ENCODE measurements around the gene CD164L2. TPM values are rescaled to one million over a fixed set of nuclear protein-coding genes. Genes with fewer than 3 reads are reported as not detected.
"Not testable (repeated sequence)": the region's sequence is repeated elsewhere in the genome, so short reads cannot be mapped to it uniquely, and the experiment has no call there.

The CD164L2 gene
- total RNA-seq (not detected), polyA plus RNA-seq (not detected)

- peaks cover 3% of the 10 kb centered on the region for H3K27me3 ChIP-seq (ENCODE audit: control insufficient read depth, insufficient read depth, low read length)
- Mint-ChIP-seq H3K36me3 (no peaks in the 10 kb centered on the region), H3K4me3 (no peak within 1 kb of the TSS), H3K4me1 (peaks cover 0 to 7% (median 0%) of the 10 kb centered on the region in 4 donors), H3K9me3 (peaks cover 0 to 2% (median 0%) of the 10 kb centered on the region in 7 donors), H3K27ac (no peak within 1 kb of the TSS), H3K27me3 (peaks cover under 1% of the 10 kb centered on the region)
- DNase-seq (peak in 1 of 3 donors; percentile 34), ATAC-seq (ENCODE audit: low read depth in 2 of 2) (peak in 1 of 2 donors; percentile 34)
- no peaks in the 10 kb centered on the region for H3K36me3 ChIP-seq (ENCODE audit: control insufficient read depth, insufficient read depth, low read length)
- H3K4me1 ChIP-seq (ENCODE audit: control insufficient read depth, insufficient read depth, low read length, poor library complexity, severe bottlenecking): no peaks in the 10 kb centered on the region
- no peak within 1 kb of the TSS for H3K4me3 ChIP-seq (ENCODE audit: low read depth, low read length)
- H3K9me3 ChIP-seq (ENCODE audit: control insufficient read depth in 2 of 2, low read length in 2 of 2): no peaks in the 10 kb centered on the region
- no peak within 1 kb of the TSS for H3K27ac ChIP-seq (ENCODE audit: insufficient read depth, low read length, poor library complexity, severe bottlenecking)
Observed at GRCh38 chr1:27383039-27383605, at the start of gene CD164L2. TSS of gene CD164L2 (minus strand) at chr1:27383333. CDS start at chr1:27383239, 94 bp downstream.

- peaks cover 13% of the 10 kb centered on the region for H3K36me3 Mint-ChIP-seq
- not testable (repeated sequence) for H3K36me3 ChIP-seq (ENCODE audit: control insufficient read depth, insufficient read depth, low read length); H3K27me3 ChIP-seq (ENCODE audit: control insufficient read depth, insufficient read depth, low read length); H3K9me3 ChIP-seq (ENCODE audit: control insufficient read depth in 2 of 2, low read length in 2 of 2); H3K4me3 ChIP-seq (ENCODE audit: low read depth, low read length); H3K27me3 Mint-ChIP-seq; DNase-seq; H3K9me3 Mint-ChIP-seq; ATAC-seq (ENCODE audit: low read depth in 2 of 2)
- Histone ChIP-seq H3K27ac (ENCODE audit: insufficient read depth, low read length, poor library complexity, severe bottlenecking) (peak overlapping the region; percentile 9), H3K4me1 (ENCODE audit: control insufficient read depth, insufficient read depth, low read length, poor library complexity, severe bottlenecking) (peaks cover 100% of the 10 kb centered on the region)
- peaks cover 40 to 93% (median 71%) of the 10 kb centered on the region in 4 donors for H3K4me1 Mint-ChIP-seq
- peak overlapping the region; percentile 66 to 87 (median 81) for H3K27ac Mint-ChIP-seq
- H3K4me3 Mint-ChIP-seq: peak overlapping the region in 1 of 4 donors; percentile 49
Observed at GRCh38 chr1:27432725-27433124, 49.6 kb upstream of the CD164L2 start.

GRCh38 chr1:27431601-27431940 lies 48.4 kb upstream of the CD164L2 start:
- no peaks in the 10 kb centered on the region for H3K9me3 Mint-ChIP-seq
- DNase-seq (no peak), ATAC-seq (ENCODE audit: low read depth in 2 of 2) (no peak)
- Histone ChIP-seq H3K27me3 (ENCODE audit: control insufficient read depth, insufficient read depth, low read length) (no peaks in the 10 kb centered on the region), H3K4me3 (ENCODE audit: low read depth, low read length) (peak overlapping the region; percentile 77), H3K9me3 (ENCODE audit: control insufficient read depth in 2 of 2, low read length in 2 of 2) (no peaks in the 10 kb centered on the region), H3K27ac (ENCODE audit: insufficient read depth, low read length, poor library complexity, severe bottlenecking) (peak overlapping the region; percentile 61), H3K4me1 (ENCODE audit: control insufficient read depth, insufficient read depth, low read length, poor library complexity, severe bottlenecking) (peaks cover 94% of the 10 kb centered on the region), H3K36me3 (ENCODE audit: control insufficient read depth, insufficient read depth, low read length) (peaks cover 18% of the 10 kb centered on the region)
- H3K4me1 Mint-ChIP-seq: peaks cover 46 to 93% (median 66%) of the 10 kb centered on the region in 4 donors
- no peaks in the 10 kb centered on the region for H3K27me3 Mint-ChIP-seq
- H3K36me3 Mint-ChIP-seq: peaks cover 18% of the 10 kb centered on the region
- peak overlapping the region; percentile 48 to 75 (median 64) for H3K4me3 Mint-ChIP-seq
- H3K27ac Mint-ChIP-seq: peak overlapping the region; percentile 53 to 90 (median 63)

- Mint-ChIP-seq H3K27ac (peak overlapping the region; percentile 53 to 90 (median 63)), H3K36me3 (peaks cover 21% of the 10 kb centered on the region), H3K9me3 (no peaks in the 10 kb centered on the region), H3K4me3 (peak overlapping the region; percentile 67 to 78 (median 74)), H3K4me1 (peaks cover 43 to 93% (median 64%) of the 10 kb centered on the region in 4 donors), H3K27me3 (no peaks in the 10 kb centered on the region)
- no peaks in the 10 kb centered on the region for H3K9me3 ChIP-seq (ENCODE audit: control insufficient read depth in 2 of 2, low read length in 2 of 2)
- peak overlapping the region; percentile 77 for H3K4me3 ChIP-seq (ENCODE audit: low read depth, low read length)
- peaks cover 89% of the 10 kb centered on the region for H3K4me1 ChIP-seq (ENCODE audit: control insufficient read depth, insufficient read depth, low read length, poor library complexity, severe bottlenecking)
- peak; percentile 75 to 80 for ATAC-seq (ENCODE audit: low read depth in 2 of 2)
- H3K27ac ChIP-seq (ENCODE audit: insufficient read depth, low read length, poor library complexity, severe bottlenecking): peak overlapping the region; percentile 61
- H3K36me3 ChIP-seq (ENCODE audit: control insufficient read depth, insufficient read depth, low read length): peaks cover 20% of the 10 kb centered on the region
- no peaks in the 10 kb centered on the region for H3K27me3 ChIP-seq (ENCODE audit: control insufficient read depth, insufficient read depth, low read length)
- peak in 2 of 3 donors; percentile 61 to 80 for DNase-seq
Observed at GRCh38 chr1:27430903-27431600, 47.9 kb upstream of the CD164L2 start.

GRCh38 chr1:27429029-27429425 lies 45.9 kb upstream of the CD164L2 start:
- H3K4me3 ChIP-seq (ENCODE audit: low read depth, low read length): peak overlapping the region; percentile 42
- H3K27ac ChIP-seq (ENCODE audit: insufficient read depth, low read length, poor library complexity, severe bottlenecking): peak overlapping the region; percentile 14
- Mint-ChIP-seq H3K36me3 (peaks cover 27% of the 10 kb centered on the region), H3K27me3 (no peaks in the 10 kb centered on the region), H3K9me3 (no peaks in the 10 kb centered on the region), H3K27ac (peak overlapping the region; percentile 90 to 97 (median 91)), H3K4me1 (peaks cover 51 to 86% (median 60%) of the 10 kb centered on the region in 4 donors), H3K4me3 (peak overlapping the region; percentile 75 to 87 (median 78))
- no peaks in the 10 kb centered on the region for H3K27me3 ChIP-seq (ENCODE audit: control insufficient read depth, insufficient read depth, low read length)
- ATAC-seq (ENCODE audit: low read depth in 2 of 2): no peak
- no peaks in the 10 kb centered on the region for H3K9me3 ChIP-seq (ENCODE audit: control insufficient read depth in 2 of 2, low read length in 2 of 2)
- peaks cover 73% of the 10 kb centered on the region for H3K4me1 ChIP-seq (ENCODE audit: control insufficient read depth, insufficient read depth, low read length, poor library complexity, severe bottlenecking)
- peaks cover 31% of the 10 kb centered on the region for H3K36me3 ChIP-seq (ENCODE audit: control insufficient read depth, insufficient read depth, low read length)
- DNase-seq: no peak

GRCh38 chr1:27428316-27429028 lies 45.3 kb upstream of the CD164L2 start:
- H3K9me3 ChIP-seq (ENCODE audit: control insufficient read depth in 2 of 2, low read length in 2 of 2): no peaks in the 10 kb centered on the region
- peaks cover 48 to 86% (median 59%) of the 10 kb centered on the region in 4 donors for H3K4me1 Mint-ChIP-seq
- H3K4me1 ChIP-seq (ENCODE audit: control insufficient read depth, insufficient read depth, low read length, poor library complexity, severe bottlenecking): peaks cover 73% of the 10 kb centered on the region
- H3K36me3 ChIP-seq (ENCODE audit: control insufficient read depth, insufficient read depth, low read length): peaks cover 31% of the 10 kb centered on the region
- DNase-seq (no peak), ATAC-seq (ENCODE audit: low read depth in 2 of 2) (no peak)
- peaks cover 22% of the 10 kb centered on the region for H3K36me3 Mint-ChIP-seq
- H3K27me3 Mint-ChIP-seq: no peaks in the 10 kb centered on the region
- H3K27ac ChIP-seq (ENCODE audit: insufficient read depth, low read length, poor library complexity, severe bottlenecking): peak overlapping the region; percentile 23
- H3K4me3 ChIP-seq (ENCODE audit: low read depth, low read length): peak overlapping the region; percentile 42
- H3K4me3 Mint-ChIP-seq: peak overlapping the region; percentile 75 to 87 (median 78)
- no peaks in the 10 kb centered on the region for H3K27me3 ChIP-seq (ENCODE audit: control insufficient read depth, insufficient read depth, low read length)
- no peaks in the 10 kb centered on the region for H3K9me3 Mint-ChIP-seq
- peak overlapping the region; percentile 90 to 97 (median 91) for H3K27ac Mint-ChIP-seq

GRCh38 chr1:27427816-27428315 lies 44.7 kb upstream of the CD164L2 start:
- peak overlapping the region; percentile 90 to 97 (median 91) for H3K27ac Mint-ChIP-seq
- peaks cover 20% of the 10 kb centered on the region for H3K36me3 Mint-ChIP-seq
- DNase-seq (no peak), ATAC-seq (ENCODE audit: low read depth in 2 of 2) (no peak)
- no peaks in the 10 kb centered on the region for H3K9me3 Mint-ChIP-seq
- peak overlapping the region; percentile 52 to 87 (median 76) for H3K4me3 Mint-ChIP-seq
- H3K27me3 ChIP-seq (ENCODE audit: control insufficient read depth, insufficient read depth, low read length): no peaks in the 10 kb centered on the region
- no peaks in the 10 kb centered on the region for H3K27me3 Mint-ChIP-seq
- peak overlapping the region; percentile 23 for H3K27ac ChIP-seq (ENCODE audit: insufficient read depth, low read length, poor library complexity, severe bottlenecking)
- H3K4me3 ChIP-seq (ENCODE audit: low read depth, low read length): peak overlapping the region; percentile 42
- H3K4me1 ChIP-seq (ENCODE audit: control insufficient read depth, insufficient read depth, low read length, poor library complexity, severe bottlenecking): peaks cover 72% of the 10 kb centered on the region
- H3K36me3 ChIP-seq (ENCODE audit: control insufficient read depth, insufficient read depth, low read length): peaks cover 31% of the 10 kb centered on the region
- peaks cover 45 to 84% (median 56%) of the 10 kb centered on the region in 4 donors for H3K4me1 Mint-ChIP-seq
- no peaks in the 10 kb centered on the region for H3K9me3 ChIP-seq (ENCODE audit: control insufficient read depth in 2 of 2, low read length in 2 of 2)
